Activated T-cell treated with anti-CD3 and anti-CD28 coated beads, Interleukin-2, amount 50 U/mL, for 72 hours (primary cell): ENCODE data around the gene NOP16. TPM values are rescaled to one million over a fixed set of nuclear protein-coding genes. Genes with fewer than 3 reads are reported as not detected.
"Not testable (repeated sequence)": the region's sequence is repeated elsewhere in the genome, so short reads cannot be mapped to it uniquely, and the experiment has no call there.

Experiments used
- ATAC-seq, 2 donors: fragments of 150-1000 bp; cut with Tn5 transposase; replicated peaks in 1 of 2; 2 replicates each; pipeline ENCODE4 v1.10.0; 2021; ENCODE audit warnings: moderate library complexity in 2 of 2, mild to moderate bottlenecking in 1 of 2
- DNase-seq, 2 donors: peaks; one replicate each; pipeline ENCODE4 v3.0.0; 2021 to 2022; ENCODE audit warnings: mixed read lengths in 1 of 2
- H3K27ac Mint-ChIP-seq: one replicate; pipeline ENCODE4 v1.8.0; 2022; ENCODE audit warnings: mild to moderate bottlenecking, moderate library complexity, mixed read lengths
- H3K27me3 Mint-ChIP-seq: one replicate; pipeline ENCODE4 v1.8.0; 2022; ENCODE audit warnings: low read depth, mixed read lengths
- H3K36me3 Mint-ChIP-seq, 2 donors: one replicate each; pipeline ENCODE4 v1.8.0; 2022; ENCODE audit warnings: mixed read lengths in 2 of 2, mild to moderate bottlenecking in 1 of 2; ENCODE audit not compliant: insufficient read depth in 2 of 2
- H3K4me1 Mint-ChIP-seq: one replicate; pipeline ENCODE4 v1.8.0; 2022; ENCODE audit warnings: low read depth, mixed read lengths
- H3K4me3 Mint-ChIP-seq, 2 donors: one replicate each; pipeline ENCODE4 v1.8.0; 2022; ENCODE audit warnings: mild to moderate bottlenecking in 2 of 2, mixed read lengths in 2 of 2, moderate library complexity in 2 of 2
- H3K9me3 Mint-ChIP-seq, 2 donors: one replicate each; pipeline ENCODE4 v1.8.0; 2022; ENCODE audit warnings: mixed read lengths in 2 of 2
- total RNA-seq, 2 donors: library from RNA; stranded (reverse); gene quantifications; one replicate each; pipeline ENCODE4 v1.2.3, GENCODE V29; 2022

The NOP16 gene
- total RNA-seq, 2 donors from 2014 or later: 41.8 to 42.3 TPM

- ATAC-seq (peak; percentile 98), DNase-seq (peak; percentile 85 to 86)
- peak within 1 kb of the TSS; percentile 81 to 86 for H3K4me3 Mint-ChIP-seq
- no peaks in the 10 kb centered on the region for H3K27me3 Mint-ChIP-seq
- H3K36me3 Mint-ChIP-seq: peaks cover 0 to 3% of the 10 kb centered on the region in 2 donors
- H3K9me3 Mint-ChIP-seq: peaks cover 0 to 2% of the 10 kb centered on the region in 2 donors
- peak within 1 kb of the TSS; percentile 56 for H3K27ac Mint-ChIP-seq
- peaks cover 42% of the 10 kb centered on the region for H3K4me1 Mint-ChIP-seq
These were observed 27.8 kb upstream of the NOP16 start, which contains the start of gene CLTB for GRCh38 chr5:176415952-176416924. TSS of gene CLTB (minus strand) at chr5:176416539. CDS start at chr5:176416363, 176 bp downstream.

DNA sequence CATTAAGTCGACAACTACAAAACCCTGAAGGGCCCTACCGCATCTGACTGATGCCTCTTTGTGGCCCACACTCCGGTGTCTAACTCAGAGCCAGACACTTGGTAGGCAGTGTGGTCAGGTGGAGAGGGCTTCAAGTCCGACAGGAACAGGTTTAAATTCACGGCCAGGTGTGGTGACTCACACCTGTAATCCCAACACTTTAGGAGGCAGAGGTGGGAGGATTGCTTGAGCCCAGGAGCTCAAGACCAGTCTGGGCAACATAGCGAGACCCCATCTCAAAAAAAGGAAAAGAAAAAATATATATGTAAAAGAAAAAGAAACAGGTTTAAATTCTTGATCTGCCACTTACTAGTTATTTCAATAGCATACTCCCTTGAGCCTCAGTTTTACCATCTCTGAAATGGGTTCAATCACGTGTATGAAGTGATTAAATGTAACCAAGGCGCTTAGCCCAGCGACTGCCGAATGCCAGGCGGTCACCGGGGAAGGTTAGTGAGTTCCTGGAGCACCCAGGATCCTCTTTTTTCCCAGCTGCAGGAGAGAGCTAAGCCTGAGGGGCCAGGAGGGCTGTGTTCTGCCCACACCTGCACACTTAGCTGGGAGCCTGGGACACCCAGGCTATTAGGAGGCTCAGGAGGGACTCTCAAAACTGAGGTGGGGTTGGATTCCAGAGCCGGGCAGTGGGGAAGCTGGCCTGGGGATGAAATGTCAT lies 27.0 kb upstream of the NOP16 start:
- no peaks in the 10 kb centered on the region for H3K27me3 Mint-ChIP-seq

DNA sequence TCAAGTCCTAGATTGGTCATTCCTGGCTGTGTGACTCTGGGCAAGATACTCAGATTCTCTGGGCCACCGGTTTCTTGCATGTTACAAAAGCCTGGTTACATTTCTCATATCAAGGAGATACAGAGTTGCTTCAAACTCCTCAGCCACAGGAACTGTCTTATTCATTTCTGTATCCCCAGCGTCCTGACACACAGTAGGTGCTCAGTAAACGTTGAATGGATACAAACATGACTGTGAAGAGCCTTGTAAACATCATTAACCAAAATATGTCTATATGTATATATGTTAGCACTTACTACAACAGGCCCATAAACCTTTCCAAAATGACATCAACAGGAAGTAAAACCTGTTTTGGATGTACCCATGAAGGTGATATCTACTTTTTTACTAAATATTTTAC lies 26.3 kb upstream of the NOP16 start:
- H3K27me3 Mint-ChIP-seq: no peaks in the 10 kb centered on the region
- no peaks in the 10 kb centered on the region for H3K9me3 Mint-ChIP-seq
- ATAC-seq (no peak), DNase-seq (no peak)
- H3K36me3 Mint-ChIP-seq: peaks cover 0 to 2% of the 10 kb centered on the region in 2 donors
- H3K4me3 Mint-ChIP-seq: peak overlapping the region; percentile 81 to 86
- H3K4me1 Mint-ChIP-seq: peaks cover 44% of the 10 kb centered on the region
- peak overlapping the region; percentile 44 for H3K27ac Mint-ChIP-seq

More for the DNA sequence above, 27.0 kb upstream of the NOP16 start:
- no peak for ATAC-seq
- DNase-seq: no peak
- H3K9me3 Mint-ChIP-seq: no peaks in the 10 kb centered on the region
- peaks cover 44% of the 10 kb centered on the region for H3K4me1 Mint-ChIP-seq
- peak overlapping the region; percentile 81 to 86 for H3K4me3 Mint-ChIP-seq
- H3K27ac Mint-ChIP-seq: peak overlapping the region; percentile 56
- peaks cover 0 to 2% of the 10 kb centered on the region in 2 donors for H3K36me3 Mint-ChIP-seq

DNA sequence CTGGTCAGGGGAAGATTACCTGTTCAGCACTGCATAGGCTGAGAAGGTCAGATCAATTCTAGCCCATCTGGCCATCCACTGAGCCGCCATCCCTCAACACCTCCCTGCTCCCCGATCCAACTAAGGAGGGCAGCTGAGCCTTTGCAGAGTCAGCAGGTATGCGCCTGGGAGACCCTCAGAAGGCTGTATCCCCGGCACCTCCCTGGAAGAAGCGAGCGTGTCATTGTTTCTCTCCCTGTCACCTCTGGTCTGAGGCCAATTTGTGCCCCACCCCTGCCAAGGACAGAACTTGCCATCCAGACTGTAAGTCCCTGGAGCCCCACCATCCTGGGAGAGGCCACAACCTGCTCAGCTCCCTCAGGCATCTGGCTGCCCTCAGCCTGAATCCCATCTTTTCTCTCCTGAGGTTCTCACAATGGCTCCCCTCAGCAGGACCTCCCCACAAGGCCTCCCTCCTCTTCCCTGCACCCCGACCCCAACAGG lies 25.4 kb upstream of the NOP16 start:
- Mint-ChIP-seq H3K27me3 (no peaks in the 10 kb centered on the region), H3K27ac (no peak overlapping the region), H3K36me3 (peaks cover 0 to 2% of the 10 kb centered on the region in 2 donors), H3K4me3 (no peak overlapping the region), H3K9me3 (no peaks in the 10 kb centered on the region), H3K4me1 (peaks cover 44% of the 10 kb centered on the region)
- no peak for ATAC-seq
- no peak for DNase-seq

GRCh38 chr5:176413255-176413565 lies 24.8 kb upstream of the NOP16 start:
- Mint-ChIP-seq H3K4me1 (peaks cover 44% of the 10 kb centered on the region), H3K27ac (no peak overlapping the region), H3K9me3 (no peaks in the 10 kb centered on the region), H3K27me3 (no peaks in the 10 kb centered on the region), H3K4me3 (no peak overlapping the region), H3K36me3 (peaks cover 0 to 2% of the 10 kb centered on the region in 2 donors)
- no peak for ATAC-seq
- no peak for DNase-seq

- no peak overlapping the region for H3K4me3 Mint-ChIP-seq
- H3K36me3 Mint-ChIP-seq: peaks cover 0 to 2% of the 10 kb centered on the region in 2 donors
- H3K9me3 Mint-ChIP-seq: no peaks in the 10 kb centered on the region
- DNase-seq (no peak), ATAC-seq (no peak)
- peaks cover 44% of the 10 kb centered on the region for H3K4me1 Mint-ChIP-seq
- no peaks in the 10 kb centered on the region for H3K27me3 Mint-ChIP-seq
- H3K27ac Mint-ChIP-seq: no peak overlapping the region
These were observed 24.3 kb upstream of the NOP16 start for GRCh38 chr5:176412517-176413254.

DNA sequence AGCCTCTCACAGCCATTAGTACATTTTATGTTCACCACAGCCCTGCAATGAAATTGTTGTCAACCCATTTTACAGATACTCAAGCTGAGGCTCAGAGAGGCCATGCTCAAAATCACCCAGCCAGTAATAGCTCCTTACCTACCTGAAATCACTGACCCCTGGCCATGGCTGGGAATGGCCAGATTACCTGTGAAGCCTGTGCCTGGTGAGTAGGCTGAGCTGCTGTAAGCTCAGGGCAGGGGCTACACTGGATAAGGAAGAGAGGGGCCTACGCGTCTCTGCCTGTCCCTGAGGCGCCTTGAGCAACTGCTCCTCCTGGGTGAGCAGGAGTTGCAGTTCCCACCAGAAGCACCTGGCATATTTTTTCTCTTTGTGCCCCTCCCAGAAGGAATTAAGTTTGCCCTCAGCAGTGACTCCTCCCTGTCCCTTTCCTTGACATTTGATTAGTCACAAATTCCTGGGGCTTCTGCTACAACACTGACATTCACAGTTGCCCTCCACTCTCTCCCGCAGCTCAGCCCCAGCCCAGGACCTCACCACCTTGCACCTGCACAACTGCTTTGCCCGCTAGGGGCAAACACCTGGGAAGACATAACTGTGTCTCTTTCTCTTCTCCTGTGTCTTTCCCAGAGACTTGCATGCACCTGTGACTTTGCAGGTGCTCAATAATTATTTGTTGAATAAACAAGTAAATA lies 22.2 kb upstream of the NOP16 start:
- Mint-ChIP-seq H3K27ac (no peak overlapping the region), H3K4me1 (peaks cover 34% of the 10 kb centered on the region), H3K4me3 (no peak overlapping the region), H3K9me3 (no peaks in the 10 kb centered on the region), H3K36me3 (peaks cover 0 to 2% of the 10 kb centered on the region in 2 donors), H3K27me3 (no peaks in the 10 kb centered on the region)
- ATAC-seq (no peak), DNase-seq (no peak)

DNA sequence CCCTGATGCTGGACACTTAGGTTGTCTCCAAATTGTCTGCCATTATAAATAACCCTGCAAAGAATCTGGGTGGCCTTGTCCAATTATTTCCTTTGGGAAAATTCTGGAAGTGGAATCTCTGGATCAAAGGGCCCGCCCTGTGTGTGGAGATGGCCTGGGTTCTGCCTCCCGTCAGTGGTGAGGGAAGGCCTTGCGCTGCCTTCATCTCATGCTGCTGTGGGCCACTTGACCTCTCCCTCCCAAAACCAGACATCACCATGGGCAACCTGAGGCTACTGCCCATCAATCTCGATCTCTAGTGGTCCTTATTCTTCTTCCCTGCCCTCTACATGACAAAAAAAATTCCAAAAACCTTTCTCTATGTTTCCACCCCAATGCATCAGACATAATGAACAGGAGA lies 21.4 kb upstream of the NOP16 start:
- H3K36me3 Mint-ChIP-seq: peaks cover 0 to 2% of the 10 kb centered on the region in 2 donors
- no peaks in the 10 kb centered on the region for H3K9me3 Mint-ChIP-seq
- H3K4me3 Mint-ChIP-seq: no peak overlapping the region
- H3K4me1 Mint-ChIP-seq: peaks cover 25% of the 10 kb centered on the region
- DNase-seq: no peak
- H3K27me3 Mint-ChIP-seq: no peaks in the 10 kb centered on the region
- no peak overlapping the region for H3K27ac Mint-ChIP-seq
- ATAC-seq: no peak

GRCh38 chr5:176408590-176408989 lies 20.2 kb upstream of the NOP16 start:
- Mint-ChIP-seq H3K9me3 (no peaks in the 10 kb centered on the region), H3K4me3 (no peak overlapping the region), H3K27ac (no peak overlapping the region), H3K27me3 (no peaks in the 10 kb centered on the region), H3K36me3 (peaks cover 0 to 2% of the 10 kb centered on the region in 2 donors), H3K4me1 (peaks cover 15% of the 10 kb centered on the region)
- ATAC-seq: no peak
- DNase-seq: no peak

DNA sequence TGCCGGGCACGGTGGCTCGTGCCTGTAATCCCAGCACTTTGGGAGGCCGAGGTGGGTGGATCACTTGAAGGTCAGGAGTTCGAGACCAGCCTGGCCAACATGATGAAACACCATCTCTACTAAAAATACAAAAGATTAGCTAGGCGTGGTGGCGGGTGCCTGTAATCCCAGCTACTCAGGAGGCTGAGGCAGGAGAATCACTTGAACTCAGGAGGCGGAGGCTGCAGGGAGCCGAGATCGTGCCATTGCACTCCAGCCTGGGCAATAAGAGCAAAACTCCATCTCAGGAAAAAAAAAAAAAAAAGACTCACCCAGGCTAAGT lies 19.8 kb upstream of the NOP16 start:
- H3K9me3 Mint-ChIP-seq, DNase-seq, ATAC-seq, H3K4me3 Mint-ChIP-seq, H3K27ac Mint-ChIP-seq, H3K27me3 Mint-ChIP-seq, H3K36me3 Mint-ChIP-seq: not testable (repeated sequence)
- H3K4me1 Mint-ChIP-seq: peaks cover 15% of the 10 kb centered on the region

DNA sequence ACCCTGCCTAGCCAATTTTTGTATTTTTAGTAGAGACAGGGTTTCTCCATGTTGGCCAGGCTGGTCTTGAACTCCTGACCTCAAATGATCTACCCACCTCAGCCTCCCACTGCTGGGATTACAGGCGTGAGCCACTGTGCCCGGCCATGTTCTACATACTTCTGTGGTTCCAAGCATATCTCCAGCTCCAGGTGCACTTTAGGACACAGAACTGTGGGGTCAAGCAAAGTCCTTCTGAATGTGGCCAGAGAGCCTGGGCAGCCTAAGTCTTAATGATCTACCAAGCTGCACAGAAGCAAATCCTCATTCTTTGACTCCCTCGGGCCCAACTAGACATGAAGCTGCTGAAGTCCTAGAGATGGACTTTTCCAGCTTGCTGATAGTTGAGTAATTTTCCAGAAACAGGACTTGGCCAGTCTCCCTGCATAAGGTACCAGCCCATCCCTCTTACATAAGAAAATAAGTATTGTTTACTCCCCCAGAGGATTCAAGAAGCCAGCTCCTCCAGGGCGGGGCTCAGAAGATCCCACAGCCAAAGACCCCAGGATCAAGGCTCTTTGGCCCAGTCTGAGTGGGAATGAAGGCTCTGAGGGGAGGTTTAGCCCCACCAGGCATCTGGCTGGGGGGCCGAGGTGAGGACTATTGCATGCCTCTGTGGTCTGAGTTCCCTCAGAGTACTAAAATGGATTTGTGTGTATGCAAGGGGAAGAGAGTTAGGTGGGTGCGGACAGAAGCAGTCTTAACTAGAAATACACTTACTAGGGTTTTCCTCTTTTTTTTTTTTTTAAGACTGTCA lies 19.3 kb upstream of the NOP16 start:
- Mint-ChIP-seq H3K9me3 (no peaks in the 10 kb centered on the region), H3K36me3 (peaks cover 0 to 2% of the 10 kb centered on the region in 2 donors), H3K4me1 (peaks cover 15% of the 10 kb centered on the region), H3K27me3 (no peaks in the 10 kb centered on the region), H3K27ac (no peak overlapping the region), H3K4me3 (no peak overlapping the region)
- ATAC-seq (no peak), DNase-seq (no peak)
